RWPE2 (cell line): ENCODE data around the gene WTAP.

ENCODE experiments used
- ATAC-seq: fragments of 200-7000 bp; cut with Tn5 transposase; 3 replicates; pipeline ENCODE4 v1.9.1; 2021; ENCODE audit warnings: low read depth
- DNase-seq: peaks from one replicate; pipeline ENCODE4 v3.0.0-alpha.2; 2020; ENCODE audit warnings: low spot score
- H3K27ac ChIP-seq: fragments of 450-650 bp; 2 replicates; pipeline ENCODE4 v1.5.1; 2017; ENCODE audit warnings: mild to moderate bottlenecking; ENCODE audit not compliant: poor library complexity, severe bottlenecking
- H3K27me3 ChIP-seq: fragments of 250-450 bp; sonication (Bioruptor Pico); 2 replicates; pipeline ENCODE4 v1.5.1; 2021; ENCODE audit warnings: mild to moderate bottlenecking, moderate library complexity; ENCODE audit not compliant: insufficient read depth, poor library complexity, severe bottlenecking
- H3K36me3 ChIP-seq: fragments of 250-450 bp; sonication (Bioruptor Pico); 2 replicates; pipeline ENCODE4 v1.5.1; 2020; ENCODE audit warnings: low read depth, mild to moderate bottlenecking, moderate library complexity
- H3K4me1 ChIP-seq: fragments of 250-450 bp; sonication (Bioruptor Pico); 2 replicates; pipeline ENCODE4 v1.5.1; 2021; ENCODE audit warnings: mild to moderate bottlenecking, moderate library complexity; ENCODE audit not compliant: insufficient read depth, poor library complexity, severe bottlenecking
- H3K4me3 ChIP-seq: fragments of 250-450 bp; sonication (Bioruptor Pico); 2 replicates; pipeline ENCODE4 v1.5.1; 2021; ENCODE audit warnings: mild to moderate bottlenecking, moderate library complexity; ENCODE audit not compliant: severe bottlenecking
- H3K9me3 ChIP-seq: fragments of 250-450 bp; sonication (Bioruptor Pico); 2 replicates; pipeline ENCODE4 v1.5.1; 2021; ENCODE audit warnings: mild to moderate bottlenecking, moderate library complexity; ENCODE audit not compliant: severe bottlenecking
- CTCF ChIP-seq: fragments of 450-650 bp; IDR thresholded peaks from one replicate; pipeline ENCODE4 v1.5.1; 2017; ENCODE audit warnings: mild to moderate bottlenecking, moderate library complexity; ENCODE audit not compliant: poor library complexity, severe bottlenecking

The WTAP gene

GRCh38 chr6:159726918-159727716 lies at the start of gene WTAP:
TSS of gene WTAP (plus strand) at chr6:159727506. CDS start at chr6:159736266, 8,760 bp downstream.
- peak within 1 kb of the TSS; percentile 97 for H3K4me3 ChIP-seq
- H3K9me3 ChIP-seq = no peaks in the 10 kb centered on the region
- no peak for TF ChIP-seq CTCF
- H3K27ac ChIP-seq = peak within 1 kb of the TSS; percentile 79
- H3K4me1 ChIP-seq = peaks cover 15% of the 10 kb centered on the region
- H3K27me3 ChIP-seq = no peaks in the 10 kb centered on the region
- ATAC-seq (peak; percentile 83), DNase-seq (peak; percentile 98)
- H3K36me3 ChIP-seq = peaks cover 52% of the 10 kb centered on the region

- H3K9me3 ChIP-seq = no peaks in the 10 kb centered on the region
- peaks cover 32% of the 10 kb centered on the region for H3K36me3 ChIP-seq
- no peak for TF ChIP-seq CTCF
- no peaks in the 10 kb centered on the region for H3K27me3 ChIP-seq
- no peak overlapping the region for H3K27ac ChIP-seq
- DNase-seq (no peak), ATAC-seq (no peak)
- no peaks in the 10 kb centered on the region for H3K4me1 ChIP-seq
- no peak overlapping the region for H3K4me3 ChIP-seq
Measured at GRCh38 chr6:159677506-159678165, 49.7 kb upstream of the WTAP start.

- no peak overlapping the region for H3K4me3 ChIP-seq
- H3K27me3 ChIP-seq = no peaks in the 10 kb centered on the region
- peaks cover 41% of the 10 kb centered on the region for H3K36me3 ChIP-seq
- ATAC-seq (no peak), DNase-seq (no peak)
- TF ChIP-seq CTCF = no peak
- no peaks in the 10 kb centered on the region for H3K9me3 ChIP-seq
- no peak overlapping the region for H3K27ac ChIP-seq
- no peaks in the 10 kb centered on the region for H3K4me1 ChIP-seq
Measured at GRCh38 chr6:159678574-159678973, 48.7 kb upstream of the WTAP start.

GRCh38 chr6:159679091-159680077 lies 47.9 kb upstream of the WTAP start:
- TF ChIP-seq CTCF = no peak
- Histone ChIP-seq H3K27ac (no peak overlapping the region), H3K36me3 (peaks cover 49% of the 10 kb centered on the region), H3K4me3 (no peak overlapping the region), H3K27me3 (no peaks in the 10 kb centered on the region), H3K9me3 (no peaks in the 10 kb centered on the region), H3K4me1 (no peaks in the 10 kb centered on the region)
- ATAC-seq (peak; percentile 46; the same call in 1 of the 3 replicates), DNase-seq (no peak)
